Neuronal stem cell (in vitro differentiated cells): ENCODE measurements around the gene SAP30L.
A peak's percentile ranks its signal among the peaks of the same experiment; 100 is the strongest.

ENCODE experiments used
- DNase-seq: peaks from one replicate; pipeline ENCODE4 v3.0.0-alpha.2; 2013; ENCODE audit warnings: low spot score
- H2AFZ ChIP-seq: one replicate; pipeline ENCODE4 v1.6.1; 2013; ENCODE audit warnings: mild to moderate bottlenecking, low read length, inconsistent platforms
- H2AK5ac ChIP-seq: 2 replicates; pipeline ENCODE4 v1.6.1; 2013; ENCODE audit warnings: low read depth, mild to moderate bottlenecking, inconsistent platforms, low read length, moderate library complexity, mixed read lengths
- H2BK120ac ChIP-seq: 2 replicates; pipeline ENCODE4 v1.6.1; 2013; ENCODE audit warnings: low read depth, mild to moderate bottlenecking, inconsistent platforms, low read length, moderate library complexity, mixed read lengths
- H2BK12ac ChIP-seq: one replicate; pipeline ENCODE4 v1.6.1; 2013; ENCODE audit warnings: low read length, inconsistent platforms
- H2BK15ac ChIP-seq: 2 replicates; pipeline ENCODE4 v1.6.1; 2013; ENCODE audit warnings: mild to moderate bottlenecking, low read length, inconsistent platforms, mixed read lengths
- H2BK5ac ChIP-seq: one replicate; pipeline ENCODE4 v1.6.1; 2013; ENCODE audit warnings: inconsistent platforms, mild to moderate bottlenecking, low read length, moderate library complexity
- H3K14ac ChIP-seq: one replicate; pipeline ENCODE4 v1.6.1; 2013; ENCODE audit warnings: low read length, inconsistent platforms
- H3K18ac ChIP-seq: 2 replicates; pipeline ENCODE4 v1.6.1; 2013; ENCODE audit warnings: low read length, inconsistent platforms
- H3K23ac ChIP-seq: 2 replicates; pipeline ENCODE4 v1.6.1; 2013; ENCODE audit warnings: low read depth, mild to moderate bottlenecking, mixed read lengths, low read length, inconsistent platforms; ENCODE audit not compliant: poor library complexity
- H3K27ac ChIP-seq: replicated peaks from 3 replicates; pipeline ENCODE4 v1.5.1; 2013; ENCODE audit warnings: low read length, inconsistent platforms
- H3K27me3 ChIP-seq, 3 experiments: 2 replicates each; pipeline ENCODE4 v1.6.1; 2013; ENCODE audit warnings: low read length in 3 of 3, mild to moderate bottlenecking in 2 of 3, inconsistent platforms in 1 of 3, low read depth in 1 of 3, mixed read lengths in 1 of 3, moderate library complexity in 1 of 3; ENCODE audit not compliant: control insufficient read depth in 3 of 3, insufficient read depth in 3 of 3
- H3K36me3 ChIP-seq, 2 donors: replicated peaks in 1 of 2; 2 replicates each; pipeline ENCODE4 v1.6.1; 2013; ENCODE audit warnings: low read length in 2 of 2; ENCODE audit not compliant: control insufficient read depth in 2 of 2, insufficient read depth in 2 of 2
- H3K4ac ChIP-seq: 2 replicates; pipeline ENCODE4 v1.6.1; 2013; ENCODE audit warnings: inconsistent platforms, mild to moderate bottlenecking, low read length, moderate library complexity
- H3K4me1 ChIP-seq, 2 donors: 1 replicate in 1 of 2; 2 replicates in 1 of 2; pipeline ENCODE4 v1.6.1; 2013; ENCODE audit warnings: low read length in 2 of 2, low read depth in 1 of 2; ENCODE audit not compliant: control insufficient read depth in 2 of 2, insufficient read depth in 1 of 2
- H3K4me2 ChIP-seq: one replicate; pipeline ENCODE4 v1.6.1; 2013; ENCODE audit warnings: mild to moderate bottlenecking, low read length, inconsistent platforms; ENCODE audit not compliant: insufficient read depth, poor library complexity, severe bottlenecking
- H3K4me3 ChIP-seq, 2 donors: 2 replicates each; pipeline ENCODE4 v1.5.1; 2013; ENCODE audit warnings: low read length in 2 of 2, mild to moderate bottlenecking in 2 of 2, inconsistent platforms in 1 of 2, moderate library complexity in 1 of 2
- H3K79me1 ChIP-seq: one replicate; pipeline ENCODE4 v1.6.1; 2013; ENCODE audit warnings: low read depth, mild to moderate bottlenecking, inconsistent platforms, low read length, moderate library complexity
- H3K9ac ChIP-seq: one replicate; pipeline ENCODE4 v1.6.1; 2013; ENCODE audit warnings: mild to moderate bottlenecking, low read depth, low read length, inconsistent platforms; ENCODE audit not compliant: poor library complexity
- H3K9me3 ChIP-seq, 2 donors: replicated peaks in 1 of 2; 2 replicates each; pipeline versions ENCODE3 to v1.6.1; 2013; ENCODE audit warnings: low read length in 2 of 2, mild to moderate bottlenecking in 2 of 2, inconsistent platforms in 1 of 2, low read depth in 1 of 2, mixed read lengths in 1 of 2, moderate library complexity in 1 of 2; ENCODE audit not compliant: control insufficient read depth in 2 of 2, insufficient read depth in 1 of 2
- H4K8ac ChIP-seq: one replicate; pipeline ENCODE4 v1.6.1; 2013; ENCODE audit warnings: low read depth, mild to moderate bottlenecking, inconsistent platforms, low read length, moderate library complexity
- H4K91ac ChIP-seq: one replicate; pipeline ENCODE4 v1.6.1; 2013; ENCODE audit warnings: low read length, low read depth, mild to moderate bottlenecking, inconsistent platforms; ENCODE audit not compliant: poor library complexity
- WGBS, 2 donors: extraction: QIAGEN DNeasy Blood & Tissue Kit; methylation state at CpG; one replicate each; pipeline ENCODE4 v1.1.7; 2013; ENCODE audit warnings: missing lambda C conversion rate in 2 of 2, mixed read lengths in 1 of 2; ENCODE audit not compliant: insufficient read length in 2 of 2, insufficient replicate concordance in 1 of 2; ENCODE audit errors: extremely low coverage in 2 of 2; 5-methylcytosine and 5-hydroxymethylcytosine counted together

Gene SAP30L

GRCh38 chr5:154472871-154473580, 27.2 kb downstream of the SAP30L start:
- Histone ChIP-seq H3K27me3 (peaks cover 51 to 100% (median 83%) of the 10 kb centered on the region in 3 experiments), H2BK5ac (no peak overlapping the region)

DNA sequence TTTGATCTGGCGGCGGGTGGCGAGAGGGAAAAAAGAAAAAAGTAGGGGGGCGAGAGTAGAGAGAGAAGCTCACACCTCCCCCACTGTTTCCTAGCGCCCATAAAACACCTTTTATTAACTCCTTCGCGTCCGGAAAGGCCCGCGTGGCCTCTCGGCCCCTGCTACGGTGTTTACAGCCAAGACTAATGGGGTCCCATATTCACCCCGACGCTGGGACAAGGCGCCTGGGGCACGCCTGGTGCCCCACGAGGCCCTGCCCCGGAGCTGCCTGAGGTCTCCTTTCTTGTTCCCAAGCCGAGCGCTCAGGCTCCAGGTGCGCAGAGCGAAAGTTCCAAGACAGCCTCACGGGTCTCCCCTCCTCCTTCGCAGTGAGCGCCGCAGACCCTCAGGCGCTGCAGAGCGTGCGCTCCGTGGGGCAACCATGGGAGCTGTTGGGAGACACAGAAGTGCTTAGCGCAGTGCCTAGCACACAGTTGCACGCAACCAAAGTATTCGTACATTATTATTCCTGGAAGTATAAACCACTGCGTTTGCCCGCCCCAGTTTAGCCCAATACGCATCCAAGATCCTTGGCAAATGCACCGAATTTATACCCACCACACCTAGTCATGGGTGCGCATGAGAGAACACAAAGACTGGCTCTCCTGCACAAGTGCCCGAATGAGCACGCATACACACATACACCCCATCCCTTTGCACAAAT, 27.9 kb downstream of the SAP30L start:
- peak overlapping the region; percentile 40 for H3K23ac ChIP-seq
- no peak overlapping the region for H3K9ac ChIP-seq
- DNase-seq: no peak
- H4K8ac ChIP-seq: no peak overlapping the region
- H3K79me1 ChIP-seq: no peaks in the 10 kb centered on the region
- H3K27me3 ChIP-seq: peaks cover 53 to 100% (median 87%) of the 10 kb centered on the region in 3 experiments
- H4K91ac ChIP-seq: no peak overlapping the region
- peaks cover 5 to 10% of the 10 kb centered on the region in 2 donors for H3K4me1 ChIP-seq
- no peaks in the 10 kb centered on the region for H3K36me3 ChIP-seq
- no peak overlapping the region for H3K4me3 ChIP-seq
- no peak overlapping the region for H2BK5ac ChIP-seq
- no peak overlapping the region for H2BK120ac ChIP-seq
- H2BK15ac ChIP-seq: no peak overlapping the region
- no peak overlapping the region for H3K4me2 ChIP-seq
- H2AK5ac ChIP-seq: no peak overlapping the region
- H2BK12ac ChIP-seq: no peak overlapping the region
- no peak overlapping the region for H3K18ac ChIP-seq
- no peak overlapping the region for H3K27ac ChIP-seq
- H3K9me3 ChIP-seq: no peaks in the 10 kb centered on the region
- H3K14ac ChIP-seq: no peak overlapping the region
- H2AFZ ChIP-seq: peak overlapping the region; percentile 20
- H3K4ac ChIP-seq: no peak overlapping the region
- no CpG with 5 or more reads among the region's 40 CpGs for WGBS, 2 donors

More at GRCh38 chr5:154472871-154473580, 27.2 kb downstream of the SAP30L start:
- no peak overlapping the region for H2BK15ac ChIP-seq
- peaks cover 0 to under 1% of the 10 kb centered on the region in 2 donors for H3K9me3 ChIP-seq
- no peaks in the 10 kb centered on the region for H3K36me3 ChIP-seq
- no peak overlapping the region for H3K18ac ChIP-seq
- H3K9ac ChIP-seq: no peak overlapping the region
- H3K4me1 ChIP-seq: peaks cover 6 to 9% of the 10 kb centered on the region in 2 donors
- H3K4me2 ChIP-seq: no peak overlapping the region
- H2BK120ac ChIP-seq: no peak overlapping the region
- peak overlapping the region; percentile 59 for H3K14ac ChIP-seq
- H4K91ac ChIP-seq: no peak overlapping the region
- no peaks in the 10 kb centered on the region for H3K79me1 ChIP-seq
- no peak overlapping the region for H3K4me3 ChIP-seq
- peak overlapping the region; percentile 20 for H2AFZ ChIP-seq
- no peak overlapping the region for H3K23ac ChIP-seq
- no peak overlapping the region for H4K8ac ChIP-seq
- peak overlapping the region; percentile 53 for H2AK5ac ChIP-seq
- peak; percentile 26 for DNase-seq
- H2BK12ac ChIP-seq: no peak overlapping the region
- H3K4ac ChIP-seq: no peak overlapping the region
- no CpG with 5 or more reads among the region's 35 CpGs for WGBS, 2 donors
- H3K27ac ChIP-seq: no peak overlapping the region

DNA sequence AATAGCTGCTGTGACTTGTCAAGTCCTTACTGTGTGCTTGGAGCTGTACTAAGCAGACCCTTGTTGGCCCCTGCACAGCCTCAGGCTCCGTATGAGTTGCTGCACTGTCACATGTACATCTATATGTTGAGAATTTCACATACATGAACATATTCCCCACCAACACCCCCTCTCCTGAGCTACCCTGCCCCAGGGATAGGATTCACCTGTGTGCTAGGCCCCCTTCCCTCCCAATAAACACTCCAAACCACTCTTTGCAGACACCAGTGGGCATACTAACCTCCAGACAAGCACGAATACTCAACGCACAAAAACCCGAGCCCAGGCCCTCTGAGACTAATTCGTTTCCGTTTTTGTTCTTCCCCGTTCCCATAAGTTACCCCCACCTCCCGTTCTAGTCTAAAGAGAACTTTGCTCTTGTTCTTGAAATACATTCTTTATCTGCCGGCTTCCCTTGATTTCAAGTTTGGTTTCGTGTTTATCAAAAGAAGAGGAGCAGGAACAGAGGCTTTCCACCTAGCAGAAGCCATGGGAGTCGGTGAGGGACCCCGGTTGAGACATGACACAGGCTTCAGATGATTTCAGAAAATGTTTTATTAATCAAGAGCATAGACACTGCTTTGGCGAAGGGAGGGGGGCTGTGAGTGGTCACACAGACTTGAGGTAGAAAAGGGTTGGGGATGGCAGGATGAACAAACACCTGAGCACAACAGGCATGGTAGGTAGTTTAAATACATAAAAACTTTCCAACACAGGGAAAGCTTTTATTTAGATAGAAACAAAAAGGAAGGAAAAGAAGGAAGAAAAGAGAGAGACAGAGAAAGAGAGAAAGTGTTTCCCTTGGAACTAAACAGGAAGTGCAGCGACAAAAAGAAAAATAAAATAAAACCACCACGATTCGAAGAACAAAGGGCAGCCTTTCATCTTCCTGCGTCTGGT, 28.9 kb downstream of the SAP30L start:
- H3K27ac ChIP-seq: no peak overlapping the region
- DNase-seq: peak; percentile 39
- no CpG with 5 or more reads among the region's 17 CpGs for WGBS, 2 donors

More for the DNA sequence above, 28.9 kb downstream of the SAP30L start:
- Histone ChIP-seq H2BK15ac (no peak overlapping the region), H3K9me3 (no peaks in the 10 kb centered on the region), H3K23ac (no peak overlapping the region), H3K27me3 (peaks cover 63 to 100% (median 90%) of the 10 kb centered on the region in 3 experiments), H3K9ac (no peak overlapping the region), H3K79me1 (no peaks in the 10 kb centered on the region), H4K8ac (no peak overlapping the region), H2AK5ac (no peak overlapping the region), H3K4ac (no peak overlapping the region), H3K36me3 (no peaks in the 10 kb centered on the region), H3K4me3 (no peak overlapping the region), H4K91ac (no peak overlapping the region), H2BK5ac (no peak overlapping the region), H3K14ac (no peak overlapping the region), H2BK120ac (no peak overlapping the region), H2AFZ (no peak overlapping the region), H2BK12ac (no peak overlapping the region), H3K4me2 (no peak overlapping the region), H3K4me1 (peaks cover 6 to 10% of the 10 kb centered on the region in 2 donors), H3K18ac (no peak overlapping the region)
